Uterus (tissue), 4 donors: ENCODE data around the gene ZG16. TPM values are rescaled to one million over a fixed set of nuclear protein-coding genes. Genes with fewer than 3 reads are reported as not detected.
A peak's percentile ranks its signal among the peaks of the same experiment; 100 is the strongest.

Experiments
- DNase-seq, 2 donors: peaks; one replicate each; pipeline ENCODE4 v3.0.0-alpha.2; 2019 to 2020
- H3K27ac ChIP-seq, 2 donors: fragments of 200-600 bp; sonication (generic); 1 replicate in 1 of 2; 2 replicates in 1 of 2; pipeline ENCODE4 v1.5.1; 2016 to 2018
- H3K27me3 ChIP-seq, 2 donors: fragments of 200-600 bp; sonication (generic); one replicate each; pipeline ENCODE4 v1.5.1; 2018 to 2019; ENCODE audit warnings: control low read depth in 1 of 2
- H3K36me3 ChIP-seq, 2 donors: fragments of 200-600 bp; sonication (generic); one replicate each; pipeline ENCODE4 v1.5.1; 2019; ENCODE audit warnings: control low read depth in 1 of 2
- H3K4me1 ChIP-seq, 2 donors: fragments of 200-600 bp; sonication (generic); one replicate each; pipeline ENCODE4 v1.5.1; 2018 to 2019; ENCODE audit warnings: control low read depth in 1 of 2
- H3K4me3 ChIP-seq, 2 donors: fragments of 200-600 bp; sonication (generic); 1 replicate in 1 of 2; 2 replicates in 1 of 2; pipeline ENCODE4 v1.5.1; 2018 to 2019; ENCODE audit warnings: mild to moderate bottlenecking in 1 of 2
- H3K9me3 ChIP-seq, 2 donors: fragments of 200-600 bp; sonication (generic); one replicate each; pipeline ENCODE4 v1.5.1; 2019; ENCODE audit warnings: control low read depth in 1 of 2
- POLR2A ChIP-seq, 2 donors: fragments of 450-650 bp; IDR thresholded peaks; one replicate each; pipeline ENCODE4 v1.6.1; 2016; ENCODE audit warnings: antibody characterized with exemption in 2 of 2, mild to moderate bottlenecking in 1 of 2, moderate library complexity in 1 of 2
- intact Hi-C: fragments of 100-400 bp; cut with DNase I; formaldehyde crosslinking; loops from one replicate; pipeline ENCODE4 v1.15.1; 2023; ENCODE audit warnings: low total_unique reads
- total RNA-seq, 4 donors: library from RNA; depleted of rRNA in 3 of 4; stranded (reverse); fragments of >200 nt in 3 of 4; gene quantifications; one replicate each; pipeline versions ENCODE4 v1.1.0 to v1.2.4, GENCODE V29; 2014 to 2023
- TF ChIP-seq, protein P1 (sequence below), 4 experiments: fragments of 200-600 bp in 2 of 4; fragments of 450-650 bp in 2 of 4; sonication (generic) in 2 of 4; IDR thresholded peaks; one replicate each; pipeline ENCODE4 v1.5.1; 2016 to 2019; ENCODE audit warnings: antibody characterized with exemption in 4 of 4, mild to moderate bottlenecking in 2 of 4, moderate library complexity in 1 of 4
- donor health status: DM: yes; HTN: yes; CAD: no.

The ZG16 gene
- total RNA-seq, 4 donors from 2014 or later, result under 0.01 TPM; not detected in 3

- H3K4me1 ChIP-seq, result peaks cover 11 to 17% of the 10 kb centered on the region in 2 donors
- TF ChIP-seq POLR2A (IDR thresholded peaks at IDR 0.05), result no peak
- TF ChIP-seq, protein P1, sequence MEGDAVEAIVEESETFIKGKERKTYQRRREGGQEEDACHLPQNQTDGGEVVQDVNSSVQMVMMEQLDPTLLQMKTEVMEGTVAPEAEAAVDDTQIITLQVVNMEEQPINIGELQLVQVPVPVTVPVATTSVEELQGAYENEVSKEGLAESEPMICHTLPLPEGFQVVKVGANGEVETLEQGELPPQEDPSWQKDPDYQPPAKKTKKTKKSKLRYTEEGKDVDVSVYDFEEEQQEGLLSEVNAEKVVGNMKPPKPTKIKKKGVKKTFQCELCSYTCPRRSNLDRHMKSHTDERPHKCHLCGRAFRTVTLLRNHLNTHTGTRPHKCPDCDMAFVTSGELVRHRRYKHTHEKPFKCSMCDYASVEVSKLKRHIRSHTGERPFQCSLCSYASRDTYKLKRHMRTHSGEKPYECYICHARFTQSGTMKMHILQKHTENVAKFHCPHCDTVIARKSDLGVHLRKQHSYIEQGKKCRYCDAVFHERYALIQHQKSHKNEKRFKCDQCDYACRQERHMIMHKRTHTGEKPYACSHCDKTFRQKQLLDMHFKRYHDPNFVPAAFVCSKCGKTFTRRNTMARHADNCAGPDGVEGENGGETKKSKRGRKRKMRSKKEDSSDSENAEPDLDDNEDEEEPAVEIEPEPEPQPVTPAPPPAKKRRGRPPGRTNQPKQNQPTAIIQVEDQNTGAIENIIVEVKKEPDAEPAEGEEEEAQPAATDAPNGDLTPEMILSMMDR (IDR thresholded peaks at IDR 0.05), result no peak
- H3K27me3 ChIP-seq, result no peaks in the 10 kb centered on the region
- no peaks in the 10 kb centered on the region for H3K36me3 ChIP-seq
- intact Hi-C loops, result no loop called here
- H3K4me3 ChIP-seq, result peak overlapping the region; percentile 69 to 98
- H3K9me3 ChIP-seq, result no peaks in the 10 kb centered on the region
- peak overlapping the region; percentile 98 to 99 for H3K27ac ChIP-seq
- peak in 1 of 2 donors; percentile 58 for DNase-seq
Measured at GRCh38 chr16:29804455-29805231, 26.6 kb downstream of the ZG16 start.

DNA sequence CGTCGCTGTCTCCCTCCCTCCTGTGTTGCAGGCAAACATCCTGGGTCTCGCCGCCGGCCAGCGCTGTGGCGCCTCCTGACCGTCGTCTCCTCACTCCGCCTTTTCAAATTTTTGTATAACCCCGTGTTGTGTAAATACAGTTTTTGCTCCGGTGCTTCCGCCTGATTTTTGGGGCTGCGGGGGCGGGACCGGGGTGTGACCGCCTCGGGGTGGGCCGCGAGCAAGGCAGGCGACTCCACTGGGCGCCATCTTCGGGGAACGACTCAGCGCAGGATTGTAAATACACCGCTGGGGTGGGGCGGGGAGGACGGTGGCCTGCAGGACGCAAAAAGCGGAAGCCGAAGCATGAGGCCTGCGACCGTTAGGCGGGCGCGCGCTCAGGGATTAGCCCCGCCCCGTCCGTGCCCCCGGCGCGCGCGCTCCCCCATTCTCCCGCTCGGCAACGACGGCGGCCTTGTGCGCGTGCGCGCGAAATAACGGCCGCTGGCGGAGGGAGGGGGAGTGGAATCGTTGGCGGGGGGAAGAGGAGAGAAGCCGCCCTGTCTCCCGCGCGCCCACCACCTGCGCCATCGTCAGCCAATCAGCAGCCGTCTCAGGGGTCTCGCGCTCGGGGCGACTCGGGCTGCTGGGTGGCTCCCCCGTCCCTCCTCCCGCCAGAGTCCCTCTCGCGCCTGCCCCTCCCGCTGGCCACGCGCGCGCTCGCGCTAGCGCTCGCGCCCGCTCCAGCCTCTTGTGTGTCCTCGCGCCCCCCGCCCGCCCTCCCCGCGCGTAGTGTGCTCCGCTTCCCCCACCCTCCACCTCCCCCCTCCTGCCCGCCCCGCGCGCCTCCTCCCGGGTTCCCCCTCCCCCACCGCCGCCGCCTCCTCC is 27.4 kb downstream of the ZG16 start:
- peak overlapping the region; percentile 69 to 98 for H3K4me3 ChIP-seq
- H3K4me1 ChIP-seq, result peaks cover 11 to 22% of the 10 kb centered on the region in 2 donors
- intact Hi-C loops, result no loop called here
- DNase-seq, result peak; percentile 96 to 98
- H3K27me3 ChIP-seq, result no peaks in the 10 kb centered on the region
- H3K27ac ChIP-seq, result peak overlapping the region; percentile 98 to 99
- TF ChIP-seq POLR2A (IDR thresholded peaks at IDR 0.05), result peak; percentile 87 to 92
- TF ChIP-seq, protein P1 (IDR thresholded peaks at IDR 0.05), result peak in 3 of 4 experiments; percentile 9 to 35 (median 22)
- H3K9me3 ChIP-seq, result no peaks in the 10 kb centered on the region
- no peaks in the 10 kb centered on the region for H3K36me3 ChIP-seq

- Histone ChIP-seq H3K27ac (peak within 1 kb of the TSS; percentile 98 to 99), H3K9me3 (no peaks in the 10 kb centered on the region), H3K4me1 (peaks cover 11 to 28% of the 10 kb centered on the region in 2 donors), H3K27me3 (no peaks in the 10 kb centered on the region), H3K4me3 (peak within 1 kb of the TSS; percentile 69 to 98), H3K36me3 (no peaks in the 10 kb centered on the region)
- TF ChIP-seq, protein P1 (IDR thresholded peaks at IDR 0.05), result no peak
- TF ChIP-seq POLR2A (IDR thresholded peaks at IDR 0.05), result no peak
- peak in 1 of 2 donors; percentile 95 for DNase-seq
- intact Hi-C loops, result no loop called here
Measured at GRCh38 chr16:29806099-29806579, 28.1 kb downstream of the ZG16 start, which contains the start of gene MAZ. Gene MAZ (plus strand): TSS chr16:29806529. CDS start chr16:29806702, 173 bp downstream.

DNA sequence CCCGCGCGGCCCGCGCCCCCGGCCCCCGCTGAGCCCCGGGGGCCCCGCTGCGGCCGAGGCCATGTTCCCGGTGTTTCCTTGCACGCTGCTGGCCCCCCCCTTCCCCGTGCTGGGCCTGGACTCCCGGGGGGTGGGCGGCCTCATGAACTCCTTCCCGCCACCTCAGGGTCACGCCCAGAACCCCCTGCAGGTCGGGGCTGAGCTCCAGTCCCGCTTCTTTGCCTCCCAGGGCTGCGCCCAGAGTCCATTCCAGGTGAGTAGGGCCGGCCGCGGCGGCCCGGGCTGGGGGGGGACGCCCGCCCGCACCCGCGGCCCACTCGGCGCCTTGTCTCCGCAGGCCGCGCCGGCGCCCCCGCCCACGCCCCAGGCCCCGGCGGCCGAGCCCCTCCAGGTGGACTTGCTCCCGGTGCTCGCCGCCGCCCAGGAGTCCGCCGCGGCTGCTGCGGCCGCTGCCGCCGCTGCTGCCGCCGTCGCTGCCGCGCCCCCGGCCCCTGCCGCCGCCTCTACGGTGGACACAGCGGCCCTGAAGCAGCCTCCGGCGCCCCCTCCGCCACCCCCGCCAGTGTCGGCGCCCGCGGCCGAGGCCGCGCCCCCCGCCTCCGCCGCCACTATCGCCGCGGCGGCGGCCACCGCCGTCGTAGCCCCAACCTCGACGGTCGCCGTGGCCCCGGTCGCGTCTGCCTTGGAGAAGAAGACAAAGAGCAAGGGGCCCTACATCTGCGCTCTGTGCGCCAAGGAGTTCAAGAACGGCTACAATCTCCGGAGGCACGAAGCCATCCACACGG is 28.8 kb downstream of the ZG16 start:
- Histone ChIP-seq H3K36me3 (no peaks in the 10 kb centered on the region), H3K4me1 (peaks cover 11 to 28% of the 10 kb centered on the region in 2 donors), H3K9me3 (no peaks in the 10 kb centered on the region), H3K27me3 (no peaks in the 10 kb centered on the region), H3K4me3 (peak overlapping the region; percentile 35 to 61), H3K27ac (peak overlapping the region; percentile 96 to 99)
- TF ChIP-seq, protein P1 (IDR thresholded peaks at IDR 0.05), result no peak
- TF ChIP-seq POLR2A (IDR thresholded peaks at IDR 0.05), result no peak
- DNase-seq, result peak; percentile 67 to 68
- intact Hi-C loops, result no loop called here
